ENCODE results near the gene S100A9.

GRCh38 chr1:153370146-153370545 lies 12.5 kb downstream of the S100A9 start:
- TF ChIP-seq CHD7 (IDR thresholded peaks at IDR 0.05; ENCODE audit: insufficient replicate concordance, low read length) (no peak), JUND (IDR thresholded peaks at IDR 0.05; ENCODE audit: low read length) (no peak), CTCF (IDR thresholded peaks at IDR 0.05; ENCODE audit: control extremely low read depth in 1 of 3, insufficient read depth in 1 of 3, low read depth in 1 of 3, low read length in 3 of 3) (no peak), RAD21 (IDR thresholded peaks at IDR 0.05 in 1 of 2, conservative IDR thresholded peaks at IDR 0.05 in 1 of 2; ENCODE audit: low read depth in 2 of 2, low read length in 2 of 2) (no peak), RFX5 (IDR thresholded peaks at IDR 0.05; ENCODE audit: borderline replicate concordance, low read depth, low read length) (no peak), MAX (IDR thresholded peaks at IDR 0.05) (no peak), EZH2 (IDR thresholded peaks at IDR 0.05; ENCODE audit: low read depth, low read length, severe bottlenecking) (no peak), ATF3 (IDR thresholded peaks at IDR 0.05; ENCODE audit: insufficient read depth, low read depth, low read length) (no peak), SP2 (IDR thresholded peaks at IDR 0.05; ENCODE audit: low read length) (no peak)
